HCT116 (cell line): ENCODE measurements around the gene TMEM239. TPM values are rescaled to one million over a fixed set of nuclear protein-coding genes. Genes with fewer than 3 reads are reported as not detected.

Experiments
- ATAC-seq: fragments of 200-7000 bp; cut with Tn5 transposase; 2 replicates; pipeline ENCODE4 v1.9.1; 2020; ENCODE audit warnings: mild to moderate bottlenecking, moderate library complexity
- BruUV-seq: library from RNA; stranded (reverse); fragments of 400-500 nt; replicated peaks from 2 replicates; lab custom pipeline; 2021; lab: Mats Ljungman, UMichigan
- CTCF ChIA-PET: fragments of 300-600 bp; sonication (Branson Sonifier 250); formaldehyde crosslinking; loops from one replicate; lab custom pipeline; 2021; ENCODE audit warnings: antibody characterized with exemption; lab: Charles Lee
- POLR2A ChIA-PET: fragments of 300-600, 350-600 bp; sonication (Branson Sonifier 250); formaldehyde crosslinking; loops from one replicate; lab custom pipeline; 2021; ENCODE audit warnings: antibody characterized with exemption; lab: Charles Lee
- RAD21 ChIA-PET, 2 experiments: fragments of 300-600 bp; sonication (Branson Sonifier 250); formaldehyde crosslinking; loops; one replicate each; lab custom pipeline; 2023; ENCODE audit warnings: low total read pairs in 2 of 2; ENCODE audit not compliant: uncharacterized antibody in 2 of 2, unreplicated experiment in 2 of 2, low non-redundant PET in 1 of 2; lab: Charles Lee
- DNase-seq: peaks from one replicate; pipeline ENCODE4 v3.0.0-alpha.2; 2010; ENCODE audit warnings: low read depth, low spot score
- H2AFZ ChIP-seq: fragments of 200-600 bp; shearing (Covaris generic), sonication (generic); 2 replicates; pipeline ENCODE4 v1.6.1; 2017; ENCODE audit warnings: low read depth, mixed run types, mixed read lengths, antibody characterized with exemption, low read length; ENCODE audit not compliant: poor library complexity, severe bottlenecking
- H3K27ac ChIP-seq: 2 replicates; pipeline ENCODE4 v1.5.1; 2012; ENCODE audit warnings: low read depth, low read length
- H3K27me3 ChIP-seq: fragments of 200-600 bp; sonication (generic); 2 replicates; pipeline ENCODE4 v1.6.1; 2016; ENCODE audit warnings: mixed run types, low read length, mixed read lengths; ENCODE audit not compliant: insufficient read depth
- H3K36me3 ChIP-seq, 2 experiments: fragments of 200-500 bp in 1 of 2; fragments of 200-600 bp in 1 of 2; sonication (Bioruptor generic) in 1 of 2; sonication (generic) in 1 of 2; 2 replicates each; pipeline versions ENCODE4 v1.5.1 to v1.6.1; 2014 to 2016; ENCODE audit warnings: low read length in 2 of 2, inconsistent platforms in 1 of 2, mixed read lengths in 1 of 2, mixed run types in 1 of 2; ENCODE audit not compliant: insufficient read depth in 2 of 2, control insufficient read depth in 1 of 2
- H3K4me1 ChIP-seq, 2 experiments: fragments of 200-600 bp in 1 of 2; sonication (generic) in 1 of 2; 2 replicates each; pipeline versions ENCODE4 v1.5.1 to v1.6.1; 2012 to 2017; ENCODE audit warnings: low read length in 2 of 2, inconsistent platforms in 1 of 2, mild to moderate bottlenecking in 1 of 2, mixed read lengths in 1 of 2, mixed run types in 1 of 2, moderate library complexity in 1 of 2; ENCODE audit not compliant: insufficient read depth in 2 of 2, control insufficient read depth in 1 of 2
- H3K4me2 ChIP-seq: fragments of 200-600 bp; sonication (generic); 2 replicates; pipeline ENCODE4 v1.6.1; 2017; ENCODE audit warnings: mixed run types, low read length, mixed read lengths
- H3K4me3 ChIP-seq, 2 experiments: fragments of 200-600 bp in 1 of 2; sonication (generic) in 1 of 2; replicated peaks in 1 of 2; 2 replicates each; pipeline ENCODE4 v1.5.1; 2011 to 2016; ENCODE audit warnings: low read length in 2 of 2, control low read depth in 1 of 2, low read depth in 1 of 2, mild to moderate bottlenecking in 1 of 2, mixed read lengths in 1 of 2, mixed run types in 1 of 2
- H3K79me2 ChIP-seq: fragments of 200-600 bp; sonication (generic); 2 replicates; pipeline ENCODE4 v1.6.1; 2017; ENCODE audit warnings: mild to moderate bottlenecking, mixed run types, low read length, moderate library complexity, mixed read lengths; ENCODE audit not compliant: insufficient read depth
- H3K9ac ChIP-seq: fragments of 200-600 bp; sonication (generic); 2 replicates; pipeline ENCODE4 v1.6.1; 2016; ENCODE audit warnings: low read length, mixed read lengths
- H3K9me2 ChIP-seq: fragments of 200-600 bp; sonication (generic), shearing (Covaris generic); 2 replicates; pipeline ENCODE4 v1.6.1; 2017; ENCODE audit warnings: mixed run types, mild to moderate bottlenecking, moderate library complexity; ENCODE audit not compliant: insufficient read depth
- H3K9me3 ChIP-seq, 2 experiments: fragments of 200-500 bp in 1 of 2; fragments of 200-600 bp in 1 of 2; sonication (Bioruptor generic) in 1 of 2; sonication (generic) in 1 of 2; 2 replicates each; pipeline ENCODE4 v1.6.1; 2014 to 2017; ENCODE audit warnings: low read length in 2 of 2, mixed read lengths in 2 of 2, inconsistent platforms in 1 of 2, low read depth in 1 of 2, mild to moderate bottlenecking in 1 of 2, mixed run types in 1 of 2, moderate library complexity in 1 of 2; ENCODE audit not compliant: control insufficient read depth in 1 of 2, insufficient read depth in 1 of 2
- H4K20me1 ChIP-seq: fragments of 200-600 bp; sonication (generic), shearing (Covaris generic); 2 replicates; pipeline ENCODE4 v1.6.1; 2017; ENCODE audit warnings: mixed run types, mild to moderate bottlenecking, moderate library complexity; ENCODE audit not compliant: insufficient read depth
- CEBPB ChIP-seq: IDR thresholded peaks from 2 replicates; pipeline ENCODE4 v1.6.1; 2012; ENCODE audit warnings: low read depth
- EGR1 ChIP-seq: IDR thresholded peaks from 2 replicates; pipeline ENCODE4 v1.6.1; 2012; ENCODE audit warnings: low read depth
- ELF1 ChIP-seq: IDR thresholded peaks from 2 replicates; pipeline ENCODE4 v1.6.1; 2012; ENCODE audit warnings: low read depth, borderline replicate concordance
- EZH2 ChIP-seq: fragments of 200-600 bp; sonication (generic); IDR thresholded peaks from 2 replicates; pipeline ENCODE4 v1.6.1; 2017; ENCODE audit warnings: antibody characterized with exemption, mixed run types
- EZH2phosphoT487 ChIP-seq: fragments of 200-600 bp; IDR thresholded peaks from 2 replicates; pipeline ENCODE4 v1.6.1; 2018; ENCODE audit warnings: antibody characterized with exemption, borderline replicate concordance
- FOSL1 ChIP-seq: IDR thresholded peaks from 2 replicates; pipeline ENCODE4 v1.6.1; 2012; ENCODE audit warnings: low read depth
- JUND ChIP-seq: IDR thresholded peaks from 2 replicates; pipeline ENCODE4 v1.6.1; 2012
- POLR2A ChIP-seq: IDR thresholded peaks from 2 replicates; pipeline ENCODE4 v1.7.0; 2011; ENCODE audit warnings: borderline replicate concordance; ENCODE audit not compliant: insufficient read depth, insufficient read length; ENCODE audit errors: extremely low read depth
- POLR2AphosphoS5 ChIP-seq: IDR thresholded peaks from 2 replicates; pipeline ENCODE4 v1.6.1; 2011; ENCODE audit warnings: mild to moderate bottlenecking, low read depth, low read length, moderate library complexity
- RAD21 ChIP-seq: IDR thresholded peaks from 2 replicates; pipeline ENCODE4 v1.6.1; 2012; ENCODE audit warnings: low read depth, mild to moderate bottlenecking
- SP1 ChIP-seq: IDR thresholded peaks from 2 replicates; pipeline ENCODE4 v1.6.1; 2012; ENCODE audit warnings: low read depth
- SRF ChIP-seq: IDR thresholded peaks from 2 replicates; pipeline ENCODE4 v1.6.1; 2012; ENCODE audit warnings: low read depth
- YY1 ChIP-seq: IDR thresholded peaks from 2 replicates; pipeline ENCODE4 v1.6.1; 2011; ENCODE audit warnings: low read length, low read depth, moderate library complexity, mild to moderate bottlenecking; ENCODE audit not compliant: insufficient replicate concordance; ENCODE audit errors: extremely low read depth
- ZBTB33 ChIP-seq: IDR thresholded peaks from 2 replicates; pipeline ENCODE4 v1.6.1; 2011; ENCODE audit warnings: mild to moderate bottlenecking, low read length, moderate library complexity; ENCODE audit not compliant: insufficient replicate concordance; ENCODE audit errors: extremely low read depth
- ZFX ChIP-seq: fragments of 450-650 bp; IDR thresholded peaks from 2 replicates; pipeline ENCODE4 v1.6.1; 2017
- ZNF274 ChIP-seq: fragments of 200-500 bp; sonication (Bioruptor generic); IDR thresholded peaks from 2 replicates; pipeline ENCODE4 v1.6.1; 2014; ENCODE audit warnings: mild to moderate bottlenecking, low read depth, low read length, inconsistent platforms
- intact Hi-C: fragments of 100-400 bp; cut with micrococcal nuclease; formaldehyde crosslinking; loops from 2 replicates; pipeline ENCODE4 v1.10.0; 2022
- total RNA-seq: library from RNA; stranded (reverse); gene quantifications from one replicate; pipeline ENCODE4 v1.2.1, GENCODE V29; 2021; ENCODE audit not compliant: unreplicated experiment
- TF ChIP-seq, protein P1 (sequence below): IDR thresholded peaks from 2 replicates; pipeline ENCODE4 v1.6.1; 2012

The TMEM239 gene
- total RNA-seq, 1 experiment from 2014 or later: not detected

- CTCF ChIA-PET: interaction anchor here (0.9 to 1.1 kb wide), 2 partner anchors 88 to 160 kb away, joined by 3 to 4 read pairs; no protein-coding TSS in a partner anchor
- H3K9ac ChIP-seq: peak overlapping the region; percentile 81
Measured at GRCh38 chr20:2840967-2841531, 24.9 kb downstream of the TMEM239 start.

GRCh38 chr20:2845607-2846006 lies 29.4 kb downstream of the TMEM239 start:
- ATAC-seq: no peak
- TF ChIP-seq ZBTB33 (no peak), ZFX (no peak), EGR1 (no peak), EZH2phosphoT487 (no peak), SRF (no peak), EZH2 (no peak), ELF1 (no peak), SP1 (no peak), ZNF274 (no peak)
- TF ChIP-seq, protein P1, sequence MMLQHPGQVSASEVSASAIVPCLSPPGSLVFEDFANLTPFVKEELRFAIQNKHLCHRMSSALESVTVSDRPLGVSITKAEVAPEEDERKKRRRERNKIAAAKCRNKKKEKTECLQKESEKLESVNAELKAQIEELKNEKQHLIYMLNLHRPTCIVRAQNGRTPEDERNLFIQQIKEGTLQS: no peak
- Histone ChIP-seq H4K20me1 (no peaks in the 10 kb centered on the region), H3K27ac (no peak overlapping the region), H3K4me1 (peaks cover 8% of the 10 kb centered on the region in 2 experiments; a peak in 3 of 4 replicates), H3K79me2 (peaks cover 5% of the 10 kb centered on the region), H2AFZ (no peak overlapping the region), H3K36me3 (no peaks in the 10 kb centered on the region), H3K9me2 (no peaks in the 10 kb centered on the region), H3K4me3 (no peak overlapping the region), H3K27me3 (no peaks in the 10 kb centered on the region), H3K4me2 (no peak overlapping the region), H3K9me3 (no peaks in the 10 kb centered on the region), H3K9ac (no peak overlapping the region)
- intact Hi-C loops: no loop called here
- DNase-seq: no peak
- POLR2A ChIA-PET: no interaction called here
- RAD21 ChIA-PET: no interaction called here
- no TSS peak for BruUV-seq
- CTCF ChIA-PET: no interaction called here

More at GRCh38 chr20:2840967-2841531, 24.9 kb downstream of the TMEM239 start:
- DNase-seq: no peak
- no peaks in the 10 kb centered on the region for H3K36me3 ChIP-seq
- H3K4me3 ChIP-seq: peak overlapping the region; percentile 73 to 96
- H3K4me1 ChIP-seq: peaks cover 13 to 20% of the 10 kb centered on the region in 2 experiments; a peak in 3 of 4 replicates
- peak overlapping the region; percentile 45 for H2AFZ ChIP-seq
- H4K20me1 ChIP-seq: no peaks in the 10 kb centered on the region
- BruUV-seq: TSS peak; percentile 72
- peaks cover 12% of the 10 kb centered on the region for H3K79me2 ChIP-seq
- no peaks in the 10 kb centered on the region for H3K9me2 ChIP-seq
- H3K4me2 ChIP-seq: peak overlapping the region; percentile 98
- peak overlapping the region; percentile 97 for H3K27ac ChIP-seq
- H3K27me3 ChIP-seq: no peaks in the 10 kb centered on the region
- intact Hi-C loops: no loop called here
- TF ChIP-seq POLR2A (no peak), RAD21 (no peak), EZH2phosphoT487 (no peak), YY1 (no peak), POLR2AphosphoS5 (no peak), SRF (no peak), JUND (no peak), EZH2 (no peak), FOSL1 (no peak), ZFX (no peak), CEBPB (no peak), EGR1 (no peak), SP1 (no peak)
- ChIA-PET RAD21 (no interaction called here), POLR2A (no interaction called here)
- H3K9me3 ChIP-seq: no peaks in the 10 kb centered on the region
- peak; percentile 71 for ATAC-seq
